Left colon (tissue), 2 donors: Measurements from ENCODE around the gene MMP23B. TPM values are rescaled to one million over a fixed set of nuclear protein-coding genes. Genes with fewer than 3 reads are reported as not detected.

Experiments
- ATAC-seq: fragments of 200-7000 bp; cut with Tn5 transposase; one replicate; pipeline ENCODE4 v1.9.1; 2020; ENCODE audit warnings: mild to moderate bottlenecking, moderate library complexity
- DNase-seq, 2 donors: peaks; one replicate each; pipeline ENCODE4 v3.0.0-alpha.2; 2020
- intact Hi-C, 2 donors: fragments of 100-400 bp; cut with DNase I in 1 of 2; cut with micrococcal nuclease in 1 of 2; formaldehyde crosslinking; loops; one replicate each; pipeline versions ENCODE4 v1.11.2 to v1.14.0; 2022; cut with DNase I, micrococcal nuclease
- total RNA-seq, 2 donors: library from RNA; stranded (reverse); fragmentation: NEBNext Ultra II Directional; extraction: Animal tissue kit (Norgen Biotek cat#: 25700); gene quantifications; one replicate each; pipeline ENCODE4 v1.2.1, GENCODE V29; 2021
- donor health status: DM: no; HTN: no; CAD: no.
- donor health status: DM: yes; HTN: yes; CAD: no.

Gene MMP23B
- total RNA-seq, 2 donors from 2014 or later: 1.2 to 7.2 TPM

DNA sequence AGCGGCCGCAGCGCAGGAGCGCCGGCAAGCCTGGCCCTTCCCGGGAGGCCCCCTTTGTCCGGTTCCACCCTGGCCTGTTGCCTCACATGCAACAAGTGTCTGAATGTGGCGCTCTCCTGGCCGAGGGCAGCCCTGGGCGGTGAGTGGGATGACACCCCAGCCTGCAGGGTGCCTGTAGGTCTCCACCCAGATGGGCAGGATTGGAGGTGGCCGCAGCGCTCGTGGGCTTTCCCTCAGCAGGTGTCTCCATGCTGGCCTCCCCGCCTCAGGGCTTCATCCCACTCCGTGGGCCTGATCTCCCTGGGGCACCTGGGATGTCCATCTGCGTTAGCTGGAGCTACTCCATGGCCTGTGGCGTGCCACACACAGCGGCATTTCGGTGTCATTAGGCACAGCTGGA is 15.1 kb upstream of the MMP23B start:
- peak; percentile 27 to 30 for DNase-seq
- intact Hi-C loops: no loop called here
- ATAC-seq: no peak

DNA sequence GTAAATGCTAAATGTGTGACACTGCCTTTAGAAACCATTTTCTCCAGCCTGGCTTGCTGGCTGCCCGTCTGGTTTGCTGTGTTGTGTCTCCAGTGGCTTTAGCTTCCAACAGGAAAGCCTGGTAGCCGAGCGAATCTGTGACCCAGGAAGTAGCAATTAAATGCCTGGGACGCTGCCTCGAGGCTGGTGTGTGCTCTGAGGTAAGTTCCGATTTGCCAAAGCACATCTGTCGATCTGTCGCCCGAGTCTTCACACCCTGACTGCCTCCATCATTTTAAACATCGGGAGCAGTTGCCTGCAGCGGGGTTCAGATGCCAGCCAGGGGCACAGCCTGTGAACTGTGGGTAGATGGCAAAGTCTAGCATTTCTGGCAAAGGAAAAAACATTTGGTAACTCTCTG is 14.5 kb upstream of the MMP23B start:
- no peak for DNase-seq
- no peak for ATAC-seq
- intact Hi-C loops: no loop called here

DNA sequence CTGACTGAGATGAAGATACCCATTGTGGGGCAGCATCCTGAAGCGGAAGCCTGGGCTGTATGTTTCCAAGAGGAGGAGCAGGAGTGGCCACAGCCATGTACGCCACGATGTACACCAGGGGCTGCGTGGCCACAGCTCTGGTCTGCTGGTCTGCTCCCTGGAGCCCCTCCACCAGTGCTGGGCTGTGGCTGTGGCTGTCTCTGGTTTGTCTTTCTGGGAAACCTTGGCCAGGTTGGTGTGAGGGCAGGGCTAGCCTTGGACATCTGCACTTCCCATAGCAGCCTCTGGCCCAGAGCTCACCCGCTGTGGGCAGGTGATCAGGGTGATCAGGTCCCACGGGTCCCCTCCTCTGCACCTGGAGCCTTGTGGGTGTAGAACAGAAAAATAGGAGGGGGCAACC is 14.0 kb upstream of the MMP23B start:
- intact Hi-C loops: no loop called here
- DNase-seq: peak in 1 of 2 donors; percentile 22
- ATAC-seq: no peak

DNA sequence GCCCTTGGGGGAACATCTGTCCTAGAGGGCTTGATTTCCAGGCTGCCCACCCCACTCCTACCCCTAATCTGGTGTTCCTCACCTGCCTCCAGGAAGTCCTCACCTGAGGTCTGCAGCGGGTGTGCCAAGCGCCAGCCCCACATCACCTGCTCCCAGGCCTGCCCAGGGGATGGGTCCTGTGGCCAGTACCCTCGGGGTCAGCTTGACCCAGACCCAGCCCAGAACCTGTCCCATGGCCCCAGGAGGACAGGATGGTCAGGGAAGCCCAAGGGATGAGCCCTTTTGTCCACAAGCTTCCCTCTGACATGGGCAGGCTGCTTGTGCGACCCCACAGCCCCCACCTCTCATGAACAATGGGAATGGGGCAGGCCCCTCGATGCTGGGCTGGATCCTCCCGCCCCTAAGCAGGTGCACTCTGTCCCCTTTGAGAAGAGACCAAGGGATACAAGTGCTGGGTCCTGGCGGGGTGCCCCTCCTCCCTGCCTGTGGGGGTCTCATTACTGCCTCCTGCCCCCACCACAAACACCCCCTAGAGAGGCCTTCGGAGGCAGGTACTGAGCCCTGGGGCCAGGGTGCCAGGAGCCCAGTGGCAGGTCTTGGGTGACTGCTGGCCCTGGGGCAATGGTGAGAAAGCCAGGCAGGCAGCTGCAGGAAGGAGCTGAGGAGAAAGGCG is 13.4 kb upstream of the MMP23B start:
- DNase-seq (peak in 1 of 2 donors; percentile 26), ATAC-seq (no peak)
- intact Hi-C loops: no loop called here

DNA sequence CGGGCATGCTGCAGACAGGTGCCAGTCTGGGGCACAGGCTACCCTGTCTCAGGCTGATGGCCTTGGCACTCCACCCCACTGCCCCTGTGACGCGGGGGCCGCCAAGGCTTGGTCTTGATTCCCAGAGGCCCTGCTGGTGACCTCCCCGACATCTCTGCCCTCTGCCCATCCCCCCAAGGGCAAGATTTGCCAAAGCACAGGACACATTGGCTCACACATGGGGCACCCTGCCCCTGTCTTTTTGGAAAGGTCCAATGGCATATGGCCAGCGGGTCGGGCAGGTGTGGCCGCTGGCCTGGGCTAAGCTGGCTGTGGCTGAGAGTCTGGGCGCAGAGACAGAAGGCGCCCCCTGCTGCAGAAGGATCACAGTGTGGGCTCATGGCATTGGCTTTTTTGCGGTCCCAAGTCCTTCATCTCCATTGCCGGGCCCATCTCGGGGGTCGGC is 12.0 kb upstream of the MMP23B start:
- peak in 1 of 2 donors; percentile 24 for DNase-seq
- ATAC-seq: no peak
- intact Hi-C loops: no loop called here

DNA sequence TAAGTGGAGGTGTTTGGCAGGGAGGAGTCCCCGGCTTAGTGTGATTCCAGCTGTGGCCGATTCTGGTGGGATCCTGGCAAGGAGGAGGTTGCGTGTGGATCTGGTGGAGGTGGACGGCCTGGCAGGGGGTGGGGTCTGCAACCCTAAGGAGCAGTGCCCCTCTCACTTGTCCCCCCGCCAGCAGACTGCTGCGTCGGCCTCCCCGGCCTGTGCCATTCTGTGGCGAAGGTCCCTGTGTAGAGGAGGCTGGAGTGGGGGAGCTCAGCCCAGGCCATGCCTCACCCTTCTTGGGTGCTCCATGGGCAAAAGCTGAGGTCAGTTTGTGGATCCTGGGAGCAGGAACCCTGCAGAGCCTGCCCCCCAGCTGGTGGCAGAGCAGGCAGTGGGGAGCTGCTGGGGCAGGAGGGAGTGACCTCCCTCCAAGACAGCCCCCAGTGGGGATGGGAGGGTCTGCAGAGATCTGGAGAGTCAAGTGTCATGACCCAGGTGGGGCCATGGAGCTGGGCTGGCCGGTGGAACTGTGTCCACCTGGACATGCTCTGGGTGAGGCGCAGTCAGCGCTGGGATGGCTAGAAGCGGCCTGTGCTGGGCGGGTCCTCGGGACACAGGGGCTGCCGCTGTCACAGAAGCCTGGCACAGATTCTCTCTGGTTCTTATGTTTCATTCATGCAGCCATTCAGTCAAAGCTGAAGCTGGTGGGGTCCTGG is 11.4 kb upstream of the MMP23B start:
- intact Hi-C loops: no loop called here
- peak in 1 of 2 donors; percentile 21 for DNase-seq
- ATAC-seq: no peak

DNA sequence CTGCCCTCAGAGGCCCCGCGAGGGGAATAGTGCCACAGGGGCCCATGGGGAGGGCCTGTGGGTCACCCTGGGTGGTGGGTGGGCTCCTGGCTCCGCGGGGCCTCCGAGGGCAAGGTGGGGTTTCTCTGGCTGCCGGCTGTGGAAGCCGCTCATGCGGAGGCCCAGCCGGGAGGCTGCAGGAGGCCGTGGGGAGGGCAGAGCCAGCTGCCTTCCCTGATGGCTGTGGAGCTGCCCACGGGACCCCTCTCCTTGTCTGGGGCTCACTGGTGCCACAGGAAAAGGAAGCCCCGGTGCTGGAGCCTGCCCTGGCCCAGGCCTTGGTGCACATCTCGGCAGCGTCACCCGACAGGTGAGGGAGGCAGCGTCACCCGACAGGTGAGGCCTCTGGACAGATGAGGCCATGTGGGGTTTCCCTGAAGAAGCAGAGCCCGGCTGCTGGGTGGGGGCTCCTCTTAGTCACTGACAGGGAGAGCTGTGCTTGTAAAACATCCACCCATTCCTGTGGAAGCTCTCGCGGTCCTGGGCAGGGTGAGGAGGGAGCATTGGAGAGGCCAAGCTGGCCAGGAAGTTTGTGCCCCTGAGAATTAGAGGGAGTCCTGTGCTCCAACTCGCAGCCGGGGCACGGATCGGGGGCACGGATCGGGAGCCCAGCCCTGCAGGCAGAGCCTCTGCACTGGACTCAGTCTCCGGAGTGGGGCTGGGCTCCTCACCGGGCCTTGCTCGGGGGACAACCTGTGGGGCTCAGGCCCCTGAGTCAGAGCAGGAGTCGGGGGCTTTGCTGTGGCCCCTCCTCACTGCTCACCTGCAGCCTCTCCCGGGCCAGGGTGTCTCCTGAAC is 10.6 kb upstream of the MMP23B start:
- intact Hi-C loops: no loop called here

DNA sequence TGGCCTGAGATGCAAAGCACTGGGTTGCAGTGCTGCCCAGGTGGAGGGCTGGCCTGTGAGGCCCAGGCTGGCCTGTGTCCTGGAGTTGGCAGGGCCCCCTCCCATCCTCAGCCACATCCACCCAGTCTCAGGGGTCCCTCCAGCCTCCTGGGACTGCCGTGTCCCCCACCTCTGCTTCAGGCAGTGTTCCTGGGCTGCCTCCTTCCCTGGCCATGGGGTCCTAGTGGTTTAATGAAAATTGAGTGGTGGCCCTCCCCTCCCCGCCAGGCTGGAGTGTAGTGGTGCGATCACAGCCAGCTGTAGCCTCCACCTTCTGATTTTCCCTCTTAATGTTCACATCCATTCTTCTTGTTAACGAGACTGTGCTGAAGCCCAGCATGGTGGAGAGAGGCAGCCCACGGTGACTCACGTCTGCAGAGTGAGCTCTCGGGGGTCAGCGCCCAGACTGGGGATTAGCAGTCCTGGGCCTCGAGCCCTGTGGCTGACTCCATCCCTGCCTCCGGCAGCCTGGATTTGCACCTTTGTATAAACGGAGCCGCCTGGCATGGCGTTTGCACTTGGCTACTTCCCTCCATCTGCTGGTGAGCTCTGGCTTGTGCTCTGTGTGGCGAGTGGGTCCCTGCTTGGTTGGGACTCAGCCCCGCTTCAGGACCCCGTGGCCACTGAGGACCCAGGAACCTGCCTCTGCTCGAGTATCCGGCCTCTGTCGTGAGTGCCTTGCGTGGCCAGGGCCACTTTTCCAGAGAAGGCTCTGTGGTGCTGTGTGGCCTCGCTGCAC is 9.8 kb upstream of the MMP23B start:
- ATAC-seq (no peak), DNase-seq (peak in 1 of 2 donors; percentile 23)
- intact Hi-C loops: no loop called here

More for the DNA sequence above, 10.6 kb upstream of the MMP23B start:
- no peak for ATAC-seq
- peak in 1 of 2 donors; percentile 23 for DNase-seq

DNA sequence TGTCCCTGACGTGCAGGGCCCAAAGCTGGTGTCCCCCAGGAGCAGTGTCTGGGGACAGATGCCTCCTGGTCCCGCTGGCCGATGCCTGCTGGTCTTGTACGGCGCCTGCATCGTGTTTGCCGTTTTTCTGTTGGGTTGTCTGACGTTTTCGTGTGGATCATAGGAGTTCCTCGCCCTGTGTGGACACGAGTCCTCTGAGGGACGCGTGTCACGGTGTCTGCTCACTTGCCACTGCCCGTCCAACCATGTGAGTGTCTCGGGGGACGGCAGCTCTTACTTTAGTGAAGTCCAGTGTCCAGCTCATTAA is 9.2 kb upstream of the MMP23B start:
- intact Hi-C loops: no loop called here
- peak in 1 of 2 donors; percentile 14 for DNase-seq

DNA sequence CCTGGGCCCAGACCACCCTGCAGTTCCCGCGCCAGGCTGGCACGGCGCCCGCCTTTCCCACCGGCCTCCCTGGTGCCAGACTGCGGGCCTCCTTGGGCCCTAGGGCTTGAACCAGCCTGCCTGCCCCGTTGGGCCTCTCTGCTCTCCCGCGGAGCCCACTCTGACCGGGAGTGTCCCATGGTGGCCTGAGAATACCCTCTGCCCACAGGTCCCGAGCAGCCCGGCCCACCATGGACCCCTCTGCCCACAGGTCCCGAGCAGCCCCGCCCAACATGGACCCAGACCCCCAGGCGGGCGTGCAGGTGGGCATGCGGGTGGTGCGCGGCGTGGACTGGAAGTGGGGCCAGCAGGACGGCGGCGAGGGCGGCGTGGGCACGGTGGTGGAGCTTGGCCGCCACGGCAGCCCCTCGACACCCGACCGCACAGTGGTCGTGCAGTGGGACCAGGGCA is 8.8 kb upstream of the MMP23B start:
- ATAC-seq: no peak
- intact Hi-C loops: no loop called here
- peak in 1 of 2 donors; percentile 23 for DNase-seq

More for the DNA sequence above, 9.2 kb upstream of the MMP23B start:
- no peak for ATAC-seq

DNA sequence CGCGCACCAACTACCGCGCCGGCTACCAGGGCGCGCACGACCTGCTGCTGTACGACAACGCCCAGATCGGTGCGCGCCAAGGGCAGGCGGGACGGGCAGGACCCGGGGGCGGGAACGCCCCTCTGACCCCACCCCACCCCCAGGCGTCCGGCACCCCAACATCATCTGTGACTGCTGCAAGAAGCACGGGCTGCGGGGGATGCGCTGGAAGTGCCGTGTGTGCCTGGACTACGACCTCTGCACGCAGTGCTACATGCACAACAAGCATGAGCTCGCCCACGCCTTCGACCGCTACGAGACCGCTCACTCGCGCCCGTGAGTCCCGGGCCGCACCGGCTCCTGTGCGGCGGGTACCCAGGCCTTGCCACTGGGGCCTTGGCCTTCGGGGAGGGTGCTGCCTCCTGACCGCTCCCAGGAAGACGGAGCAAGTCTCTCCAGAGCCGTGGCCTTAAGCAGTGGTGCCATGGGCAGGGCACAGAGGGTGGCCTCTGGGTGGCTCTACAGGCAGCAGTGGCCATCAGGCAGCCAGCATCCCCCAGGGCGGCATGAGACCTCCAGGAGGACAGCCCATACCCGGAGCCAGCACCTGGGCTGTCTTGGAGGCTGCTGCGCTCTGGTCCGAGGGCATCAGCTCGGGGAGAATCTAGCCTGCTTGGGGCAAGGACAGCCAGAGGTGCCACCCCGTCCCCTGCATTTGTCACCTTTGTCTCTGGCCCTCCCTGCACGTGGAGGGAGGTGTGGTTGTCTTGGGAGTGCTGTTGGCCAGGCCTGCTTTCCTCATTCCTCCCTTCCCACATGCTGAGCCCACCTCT is 8.1 kb upstream of the MMP23B start:
- intact Hi-C loops: no loop called here
- ATAC-seq: no peak
- peak in 1 of 2 donors; percentile 24 for DNase-seq

DNA sequence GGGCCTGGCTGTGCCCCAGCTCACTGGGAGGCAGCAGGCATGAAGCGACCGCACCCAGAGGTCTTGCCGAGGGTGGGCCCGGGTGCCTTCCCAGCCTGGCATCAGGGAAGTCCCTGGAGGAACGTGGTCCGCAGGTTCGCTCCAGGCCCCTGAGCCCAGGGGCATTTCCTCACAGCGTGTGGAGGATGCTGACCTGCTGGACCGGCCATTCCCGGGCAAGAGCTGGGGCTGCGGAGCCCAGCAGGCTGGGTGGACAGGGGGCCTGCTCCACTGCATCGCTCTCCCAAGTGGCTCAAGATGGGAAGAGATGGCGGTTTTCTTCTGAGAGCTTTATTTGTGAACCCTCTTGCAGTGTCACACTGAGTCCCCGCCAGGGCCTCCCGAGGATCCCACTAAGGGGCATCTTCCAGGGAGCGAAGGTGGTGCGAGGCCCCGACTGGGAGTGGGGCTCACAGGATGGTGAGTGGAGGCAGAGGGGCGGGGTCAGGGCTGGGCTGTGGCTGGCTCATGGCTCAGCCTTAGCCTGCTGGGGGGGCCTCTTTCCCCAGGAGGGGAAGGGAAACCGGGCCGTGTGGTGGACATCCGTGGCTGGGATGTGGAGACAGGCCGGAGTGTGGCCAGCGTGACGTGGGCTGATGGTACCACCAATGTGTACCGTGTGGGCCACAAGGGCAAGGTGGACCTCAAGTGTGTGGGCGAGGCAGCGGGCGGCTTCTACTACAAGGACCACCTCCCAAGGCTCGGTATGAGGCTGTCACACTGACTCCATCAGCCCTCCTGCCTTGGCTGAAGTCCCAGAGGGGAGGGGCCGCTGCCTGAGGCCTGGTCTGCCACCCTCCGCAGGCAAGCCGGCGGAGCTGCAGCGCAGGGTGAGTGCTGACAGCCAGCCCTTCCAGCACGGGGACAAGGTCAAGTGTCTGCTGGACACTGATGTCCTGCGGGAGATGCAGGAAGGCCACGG is 7.2 kb upstream of the MMP23B start:
- intact Hi-C loops: no loop called here
- ATAC-seq (no peak), DNase-seq (peak in 1 of 2 donors; percentile 18)

DNA sequence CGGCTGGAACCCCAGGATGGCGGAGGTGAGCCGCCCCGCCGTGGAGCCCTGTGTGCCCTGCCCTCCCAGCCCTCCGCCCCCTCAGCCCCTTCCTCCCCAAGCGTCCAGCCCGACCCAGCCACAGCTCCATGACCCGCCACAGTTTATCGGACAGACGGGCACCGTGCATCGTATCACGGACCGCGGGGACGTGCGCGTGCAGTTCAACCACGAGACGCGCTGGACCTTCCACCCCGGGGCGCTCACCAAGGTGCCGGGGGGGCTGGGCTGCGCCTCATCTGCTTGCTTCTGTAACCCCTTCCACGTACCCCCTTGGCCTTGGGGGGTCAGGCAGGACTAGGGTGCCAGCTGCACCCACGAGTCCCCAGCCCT is 6.6 kb upstream of the MMP23B start:
- intact Hi-C loops: no loop called here
- ATAC-seq (no peak), DNase-seq (no peak)

DNA sequence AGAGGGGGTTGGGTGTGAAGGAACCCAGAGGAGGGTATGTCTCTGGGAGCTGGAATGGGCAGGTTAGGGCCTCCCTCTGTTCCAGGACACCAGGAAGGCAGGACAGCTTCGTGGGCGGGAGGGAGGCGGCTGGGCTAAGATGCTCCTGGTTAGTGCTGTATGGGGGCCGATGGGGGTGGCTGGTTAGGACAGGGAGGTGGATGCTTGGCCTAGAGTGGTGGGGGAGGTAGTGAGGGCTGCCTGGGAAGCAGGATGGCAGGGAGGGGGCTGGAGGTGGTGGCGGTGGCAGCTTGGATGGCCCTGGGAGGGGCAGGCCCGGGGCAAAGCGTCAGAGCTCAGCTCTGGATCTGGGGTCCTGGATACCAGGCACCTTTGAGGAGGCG is 6.2 kb upstream of the MMP23B start:
- ATAC-seq: no peak
- DNase-seq: peak in 1 of 2 donors; percentile 21
- intact Hi-C loops: no loop called here

DNA sequence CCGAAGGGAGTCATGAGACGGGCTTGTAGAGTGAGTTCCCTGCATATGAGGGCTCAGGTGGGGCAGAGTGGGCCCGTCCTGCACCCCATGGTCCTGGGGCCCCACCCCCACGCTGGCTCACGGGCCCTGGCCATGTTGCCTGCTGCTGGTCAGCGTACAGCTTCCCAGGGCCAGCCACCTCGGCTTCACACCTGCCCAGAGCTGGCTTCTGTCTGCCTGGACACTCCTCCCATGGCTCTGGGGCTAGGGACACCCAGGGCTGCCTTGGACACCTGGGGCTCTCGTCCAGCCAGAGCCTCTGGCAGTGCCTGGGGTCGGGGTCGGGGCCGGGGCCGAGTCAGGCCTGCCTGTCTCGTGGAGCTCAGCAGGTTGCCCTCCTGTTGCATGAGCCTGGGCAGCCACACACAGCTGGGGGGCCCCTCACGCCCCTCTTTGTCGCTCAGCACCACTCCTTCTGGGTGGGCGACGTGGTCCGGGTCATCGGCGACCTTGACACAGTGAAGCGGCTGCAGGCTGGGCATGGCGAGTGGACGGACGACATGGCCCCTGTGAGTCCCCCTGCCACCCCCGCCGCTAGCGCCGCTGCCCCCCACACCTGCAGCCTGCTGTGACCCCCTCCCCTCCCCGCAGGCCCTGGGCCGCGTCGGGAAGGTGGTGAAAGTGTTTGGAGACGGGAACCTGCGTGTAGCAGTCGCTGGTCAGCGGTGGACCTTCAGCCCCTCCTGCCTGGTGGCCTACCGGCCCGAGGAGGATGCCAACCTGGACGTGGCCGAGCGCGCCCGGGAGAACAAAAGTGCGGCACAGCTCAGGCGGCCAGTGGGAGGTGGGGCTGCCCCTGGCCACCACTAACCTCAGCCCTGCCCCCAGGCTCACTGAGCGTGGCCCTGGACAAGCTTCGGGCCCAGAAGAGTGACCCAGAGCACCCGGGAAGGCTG is 5.5 kb upstream of the MMP23B start:
- intact Hi-C loops: no loop called here
- ATAC-seq: no peak

DNA sequence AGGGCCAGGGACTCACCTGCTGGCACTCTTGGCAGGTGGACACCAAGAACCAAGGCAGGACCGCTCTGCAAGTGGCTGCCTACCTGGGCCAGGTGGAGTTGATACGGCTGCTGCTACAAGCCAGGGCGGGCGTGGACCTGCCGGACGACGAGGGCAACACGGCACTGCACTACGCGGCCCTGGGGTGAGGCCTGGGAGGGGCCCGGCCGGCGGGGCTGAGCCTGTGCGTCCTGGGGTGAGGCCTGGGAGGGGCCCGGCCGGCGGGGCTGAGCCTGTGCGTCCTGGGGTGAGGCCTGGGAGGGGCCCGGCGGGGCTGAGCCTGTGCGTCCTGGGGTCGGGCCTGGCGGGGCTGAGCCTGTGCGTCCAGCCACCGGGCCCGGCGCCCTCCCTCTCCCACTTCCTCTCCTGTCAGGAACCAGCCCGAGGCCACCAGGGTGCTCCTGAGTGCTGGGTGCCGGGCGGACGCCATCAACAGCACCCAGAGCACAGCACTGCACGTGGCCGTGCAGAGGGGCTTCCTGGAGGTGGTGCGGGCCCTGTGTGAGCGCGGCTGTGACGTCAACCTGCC is 4.6 kb upstream of the MMP23B start:
- DNase-seq (peak; percentile 84 to 86), ATAC-seq (peak; percentile 84)
- intact Hi-C loops: no loop called here

More for the DNA sequence above, 5.5 kb upstream of the MMP23B start:
- peak in 1 of 2 donors; percentile 30 for DNase-seq
